Spleen (tissue), 11 donors: ENCODE data around the gene CHST15. TPM values are rescaled to one million over a fixed set of nuclear protein-coding genes. Genes with fewer than 3 reads are reported as not detected.

ENCODE experiments used
- DNase-seq: peaks from one replicate; pipeline ENCODE4 v3.0.0-alpha.2; 2020
- H3K27ac ChIP-seq, 8 donors: fragments of 200-600 bp; sonication (generic) in 7 of 8; 1 replicate in 4 of 8; 2 replicates in 4 of 8; pipeline versions ENCODE4 v1.5.0 to v1.8.0; 2016 to 2021; ENCODE audit warnings: inconsistent platforms in 4 of 8, mild to moderate bottlenecking in 4 of 8, moderate library complexity in 1 of 8
- H3K27me3 ChIP-seq, 7 donors: fragments of 200-600 bp; sonication (generic) in 6 of 7; replicated peaks in 1 of 7; 1 replicate in 4 of 7; 2 replicates in 3 of 7; pipeline versions ENCODE4 v1.5.0 to v1.8.0; 2016 to 2021; ENCODE audit warnings: inconsistent platforms in 3 of 7, mild to moderate bottlenecking in 1 of 7
- H3K36me3 ChIP-seq, 6 donors: fragments of 200-600 bp; sonication (generic) in 5 of 6; 1 replicate in 4 of 6; 2 replicates in 2 of 6; pipeline versions ENCODE4 v1.5.0 to v1.8.0; 2016 to 2021; ENCODE audit warnings: inconsistent platforms in 2 of 6
- H3K4me1 ChIP-seq, 6 donors: fragments of 200-600 bp; sonication (generic) in 5 of 6; 1 replicate in 3 of 6; 2 replicates in 3 of 6; pipeline versions ENCODE4 v1.5.0 to v1.8.0; 2016 to 2021; ENCODE audit warnings: inconsistent platforms in 3 of 6
- H3K4me3 ChIP-seq, 8 donors: fragments of 200-600 bp; sonication (generic) in 7 of 8; 1 replicate in 4 of 8; 2 replicates in 4 of 8; pipeline versions ENCODE4 v1.5.0 to v1.8.0; 2016 to 2021; ENCODE audit warnings: inconsistent platforms in 4 of 8, mild to moderate bottlenecking in 4 of 8, moderate library complexity in 2 of 8
- H3K9me3 ChIP-seq, 8 donors: fragments of 200-600 bp; sonication (generic) in 7 of 8; 1 replicate in 4 of 8; 2 replicates in 4 of 8; pipeline versions ENCODE4 v1.5.0 to v1.8.0; 2016 to 2021; ENCODE audit warnings: inconsistent platforms in 4 of 8
- POLR2A ChIP-seq, 3 donors: fragments of 450-650 bp; IDR thresholded peaks; one replicate each; pipeline ENCODE4 v1.5.1; 2017; ENCODE audit warnings: antibody characterized with exemption in 3 of 3, mild to moderate bottlenecking in 1 of 3
- POLR2AphosphoS5 ChIP-seq, 3 donors: sonication (generic); formaldehyde crosslinking; IDR thresholded peaks; one replicate each; pipeline ENCODE4 v1.5.1; 2017; ENCODE audit warnings: antibody characterized with exemption in 3 of 3
- WGBS, 5 donors: extraction: QIAGEN DNeasy Blood & Tissue Kit in 3 of 5; methylation state at CpG; one replicate each; pipeline versions ENCODE4 v1.1.5 to v1.1.7; 2013 to 2018; 5-methylcytosine and 5-hydroxymethylcytosine counted together
- intact Hi-C: fragments of 100-400 bp; cut with DNase I; formaldehyde crosslinking; loops from one replicate; pipeline ENCODE4 v1.15.0; 2023; ENCODE audit warnings: low total_unique reads
- polyA plus RNA-seq, 3 donors: library from polyadenylated mRNA; stranded (reverse); fragments of 200-250 nt; gene quantifications; one replicate each; pipeline ENCODE4 v1.2.1, GENCODE V29; 2013
- total RNA-seq, 7 donors: library from RNA; depleted of rRNA in 3 of 7; stranded (reverse); fragments of >200 nt in 3 of 7; fragmentation: NEBNext Ultra II Directional in 4 of 7; extraction: Animal tissue kit (Norgen Biotek cat#: 25700) in 4 of 7; gene quantifications; one replicate each; pipeline versions ENCODE4 v1.1.0 to v1.2.1, GENCODE V29; 2016 to 2021
- TF ChIP-seq, protein P1 (sequence below), 11 experiments: fragments of 200-600 bp in 7 of 11; fragments of 450-650 bp in 4 of 11; sonication (generic) in 4 of 11; IDR thresholded peaks in 8 of 11; conservative IDR thresholded peaks in 3 of 11; 1 replicate in 7 of 11; 2 replicates in 4 of 11; pipeline versions ENCODE4 v1.4.0 to v1.8.0; 2016 to 2021; ENCODE audit warnings: antibody characterized with exemption in 11 of 11, inconsistent platforms in 4 of 11, mild to moderate bottlenecking in 1 of 11
- donor health status: healthy with polysubstance abuse.
- donor health status: DM: no; HTN: no; CAD: no; lungs with moderate emphysema.
- donor health status: DM: no; HTN: no; CAD: no.
- donor health status: Bipolar disorder and iron deficiency.
- donor health status: healthy.
- donor health status: DM: no; HTN: no; CAD: no.
- donor health status: DM: yes; HTN: yes; CAD: no.

Gene CHST15
- total and polyA plus RNA-seq, 10 donors, result 6.1 to 133 (median 102) TPM

DNA sequence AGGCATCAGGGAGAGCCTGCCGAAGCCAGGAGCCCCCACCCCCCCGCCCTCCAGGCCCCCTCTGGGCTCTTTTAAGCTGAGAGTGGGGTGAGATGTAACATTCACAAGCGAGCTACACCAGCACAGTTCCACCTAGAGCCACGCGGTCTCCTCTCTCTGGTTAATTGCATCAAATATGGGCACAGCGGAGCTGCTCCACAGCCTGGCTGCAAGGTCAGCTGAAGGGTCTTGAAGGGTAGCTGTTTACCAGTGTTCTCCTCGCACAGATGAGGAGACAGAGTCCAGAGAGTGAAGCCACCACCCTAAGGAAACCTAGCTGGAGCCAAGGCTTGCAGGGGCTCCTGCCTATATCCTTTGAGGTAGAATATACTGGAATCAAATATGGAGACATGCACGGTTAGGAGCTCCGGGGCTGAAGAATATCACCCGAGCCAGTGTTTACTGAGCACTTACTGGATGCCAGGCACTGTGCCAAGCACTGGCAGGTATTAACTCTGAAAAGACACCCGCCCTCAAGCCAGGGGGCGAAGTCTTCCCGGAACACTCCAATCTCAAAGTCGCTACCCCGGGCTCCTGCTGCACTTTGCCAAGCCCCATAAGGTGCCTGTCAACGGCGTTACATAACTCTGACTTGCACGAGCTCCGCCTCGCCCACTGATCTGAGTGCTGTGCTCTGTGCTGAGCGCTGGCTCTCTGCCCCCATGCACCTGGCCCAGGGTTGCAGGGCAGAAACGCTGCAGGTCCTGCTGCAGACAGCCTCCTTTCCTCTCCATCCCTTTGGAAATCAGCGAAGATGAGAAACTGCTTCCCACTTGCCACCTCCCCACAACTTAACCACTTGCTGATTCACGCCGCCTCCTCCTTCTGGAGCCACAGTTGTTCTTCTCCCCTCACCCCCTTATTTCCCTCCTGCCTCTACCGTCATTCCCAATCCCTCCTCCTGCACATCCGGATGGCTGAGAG is 5.4 kb downstream of the CHST15 start:
- DNase-seq, result no peak
- intact Hi-C loops, result no loop called here
- TF ChIP-seq, protein P1, sequence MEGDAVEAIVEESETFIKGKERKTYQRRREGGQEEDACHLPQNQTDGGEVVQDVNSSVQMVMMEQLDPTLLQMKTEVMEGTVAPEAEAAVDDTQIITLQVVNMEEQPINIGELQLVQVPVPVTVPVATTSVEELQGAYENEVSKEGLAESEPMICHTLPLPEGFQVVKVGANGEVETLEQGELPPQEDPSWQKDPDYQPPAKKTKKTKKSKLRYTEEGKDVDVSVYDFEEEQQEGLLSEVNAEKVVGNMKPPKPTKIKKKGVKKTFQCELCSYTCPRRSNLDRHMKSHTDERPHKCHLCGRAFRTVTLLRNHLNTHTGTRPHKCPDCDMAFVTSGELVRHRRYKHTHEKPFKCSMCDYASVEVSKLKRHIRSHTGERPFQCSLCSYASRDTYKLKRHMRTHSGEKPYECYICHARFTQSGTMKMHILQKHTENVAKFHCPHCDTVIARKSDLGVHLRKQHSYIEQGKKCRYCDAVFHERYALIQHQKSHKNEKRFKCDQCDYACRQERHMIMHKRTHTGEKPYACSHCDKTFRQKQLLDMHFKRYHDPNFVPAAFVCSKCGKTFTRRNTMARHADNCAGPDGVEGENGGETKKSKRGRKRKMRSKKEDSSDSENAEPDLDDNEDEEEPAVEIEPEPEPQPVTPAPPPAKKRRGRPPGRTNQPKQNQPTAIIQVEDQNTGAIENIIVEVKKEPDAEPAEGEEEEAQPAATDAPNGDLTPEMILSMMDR (IDR thresholded peaks at IDR 0.05 in 8 of 11, conservative IDR thresholded peaks at IDR 0.05 in 3 of 11), result no peak
- TF ChIP-seq POLR2A (IDR thresholded peaks at IDR 0.05), result no peak
- TF ChIP-seq POLR2AphosphoS5 (IDR thresholded peaks at IDR 0.05), result peak in 2 of 3 donors; percentile 31 to 53
- Histone ChIP-seq H3K36me3 (peaks cover 0 to 43% (median 0%) of the 10 kb centered on the region in 6 donors), H3K4me3 (peak overlapping the region in 3 of 8 donors; percentile 7 to 87 (median 10)), H3K27ac (peak overlapping the region in 5 of 8 donors; percentile 46 to 99 (median 94)), H3K27me3 (peaks cover 0 to 26% (median 4%) of the 10 kb centered on the region in 7 donors), H3K9me3 (no peaks in the 10 kb centered on the region), H3K4me1 (peaks cover 5 to 100% (median 62%) of the 10 kb centered on the region in 6 donors)
- 76 to 82% (median 81%) methylated on average over 23 to 27 of the region's 27 CpGs for WGBS, 5 donors

DNA sequence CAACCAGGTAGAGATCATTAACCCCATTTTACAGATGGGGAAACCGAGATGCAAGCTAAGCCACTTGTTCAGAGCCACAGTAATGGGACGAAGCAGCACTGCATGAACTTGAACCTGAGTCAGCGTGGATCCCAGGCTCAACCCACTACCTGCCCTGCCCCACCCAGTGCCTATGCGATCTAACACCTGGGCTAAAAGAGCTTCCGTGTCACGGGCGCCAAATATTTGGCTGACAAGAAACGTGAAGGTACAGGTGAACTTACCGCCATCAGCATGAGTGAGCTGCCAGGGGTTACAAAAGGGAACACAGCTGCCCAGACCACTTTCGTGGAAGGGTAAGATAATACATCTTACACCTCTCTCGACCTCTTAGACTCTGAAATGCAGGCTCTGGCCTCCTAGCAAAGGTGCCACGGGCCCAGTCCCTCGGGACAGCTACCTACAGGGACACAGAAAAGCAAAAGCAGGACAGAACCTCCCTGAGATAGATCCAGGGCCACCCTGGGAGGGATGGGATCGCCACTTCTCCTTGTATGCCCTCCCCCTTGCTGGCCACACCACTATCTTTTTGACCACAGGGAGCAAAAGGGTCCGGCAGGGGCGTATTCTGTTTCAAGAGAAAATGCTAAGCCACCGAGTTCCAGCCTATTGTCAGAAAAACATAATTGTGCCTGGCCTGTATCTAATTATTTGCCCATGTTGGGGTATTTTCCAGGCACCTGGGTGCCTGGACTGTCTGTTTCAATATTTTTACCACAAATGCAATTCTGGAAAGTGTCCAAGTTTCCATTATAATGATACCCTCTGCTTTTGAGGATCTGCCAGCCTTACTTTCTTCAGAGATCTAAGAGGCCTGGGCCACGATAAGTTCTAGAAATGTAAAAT is 6.4 kb downstream of the CHST15 start:
- no peak for DNase-seq
- H3K27ac ChIP-seq, result peak overlapping the region in 5 of 8 donors; percentile 46 to 99 (median 94)
- H3K9me3 ChIP-seq, result no peaks in the 10 kb centered on the region
- H3K4me3 ChIP-seq, result peak overlapping the region in 2 of 8 donors; percentile 6 to 87
- TF ChIP-seq, protein P1 (IDR thresholded peaks at IDR 0.05 in 8 of 11, conservative IDR thresholded peaks at IDR 0.05 in 3 of 11), result no peak
- TF ChIP-seq POLR2AphosphoS5 (IDR thresholded peaks at IDR 0.05), result peak in 1 of 3 donors; percentile 3
- H3K36me3 ChIP-seq, result peaks cover 0 to 52% (median 0%) of the 10 kb centered on the region in 6 donors
- WGBS, 5 donors, result 80 to 88% (median 85%) methylated on average over 18 of the region's 18 CpGs
- intact Hi-C loops, result no loop called here
- peaks cover 5 to 98% (median 53%) of the 10 kb centered on the region in 6 donors for H3K4me1 ChIP-seq
- peaks cover 0 to 17% (median under 1%) of the 10 kb centered on the region in 7 donors for H3K27me3 ChIP-seq

DNA sequence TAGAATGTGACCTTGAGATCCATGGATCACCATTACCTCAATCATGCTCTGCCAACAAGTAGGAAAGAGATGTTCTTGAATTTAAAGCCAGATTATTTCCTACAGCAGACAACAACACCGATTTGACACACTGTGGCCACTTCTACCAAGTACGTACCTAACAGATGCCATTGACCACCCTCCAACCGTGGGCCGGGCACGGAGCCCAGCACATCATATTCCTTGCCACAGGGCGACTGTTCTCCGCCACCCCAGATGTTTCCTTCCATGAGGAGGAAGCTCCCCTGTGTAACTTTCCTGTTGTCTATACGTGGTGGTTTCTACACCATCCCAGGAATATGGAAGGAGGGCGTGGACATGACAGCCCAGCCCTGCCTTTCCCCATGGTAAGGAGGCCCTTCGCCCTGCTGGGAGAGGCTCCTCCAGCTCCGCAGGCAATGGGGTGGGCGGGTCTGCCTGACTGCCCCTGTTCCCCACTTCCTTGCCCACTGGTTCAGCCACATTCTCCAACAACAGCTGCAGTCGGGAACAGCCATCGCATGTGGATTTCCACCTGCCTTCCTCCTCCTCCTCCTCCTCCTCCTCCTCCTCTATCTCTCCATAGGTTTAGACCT is 7.2 kb downstream of the CHST15 start:
- H3K4me1 ChIP-seq, result peaks cover 5 to 98% (median 46%) of the 10 kb centered on the region in 6 donors
- WGBS, 5 donors, result 35 to 61% (median 54%) methylated on average over 14 of the region's 14 CpGs
- intact Hi-C loops, result no loop called here
- DNase-seq, result no peak
- H3K9me3 ChIP-seq, result no peaks in the 10 kb centered on the region
- H3K36me3 ChIP-seq, result peaks cover 0 to 56% (median 0%) of the 10 kb centered on the region in 6 donors
- H3K27ac ChIP-seq, result peak overlapping the region in 5 of 8 donors; percentile 26 to 99 (median 94)
- peaks cover 0 to 8% (median 0%) of the 10 kb centered on the region in 7 donors for H3K27me3 ChIP-seq
- H3K4me3 ChIP-seq, result peak overlapping the region in 1 of 8 donors; percentile 0
- TF ChIP-seq, protein P1 (IDR thresholded peaks at IDR 0.05 in 8 of 11, conservative IDR thresholded peaks at IDR 0.05 in 3 of 11), result no peak
- TF ChIP-seq POLR2AphosphoS5 (IDR thresholded peaks at IDR 0.05), result peak in 1 of 3 donors; percentile 23
